NCI-H1092 treated with DMSO at 0.1 percent for 48 hours (cell line): ENCODE results near the gene POLA2.
"Not testable (repeated sequence)": the region's sequence is repeated elsewhere in the genome, so short reads cannot be mapped to it uniquely, and the experiment has no call there.

Experiments used
- DNase-seq: peaks from one replicate; lab custom pipeline; 2025; lab: John Stamatoyannopoulos, UW

POLA2 gene

GRCh38 chr11:65261591-65262380, at the start of gene POLA2:
POLA2 (plus strand) TSS chr11:65261962; CDS start chr11:65262293, 331 bp downstream.
- DNase-seq: peak; percentile 97

GRCh38 chr11:65212226-65212801, 49.4 kb upstream of the POLA2 start:
- DNase-seq: no peak

GRCh38 chr11:65213322-65214211, 48.2 kb upstream of the POLA2 start:
- no peak for DNase-seq

- no peak for DNase-seq
These were observed 47.4 kb upstream of the POLA2 start for GRCh38 chr11:65214212-65214845.

- DNase-seq: no peak
These were observed 46.2 kb upstream of the POLA2 start for GRCh38 chr11:65215441-65216076.

- no peak for DNase-seq
These were observed 44.9 kb upstream of the POLA2 start for GRCh38 chr11:65216830-65217229.

- no peak for DNase-seq
These were observed 44.0 kb upstream of the POLA2 start for GRCh38 chr11:65217441-65218423.

GRCh38 chr11:65218446-65218845, 43.3 kb upstream of the POLA2 start:
- DNase-seq: no peak

- DNase-seq: no peak
These were observed 41.9 kb upstream of the POLA2 start for GRCh38 chr11:65219930-65220213.

- DNase-seq: no peak
These were observed 40.7 kb upstream of the POLA2 start for GRCh38 chr11:65221026-65221425.

GRCh38 chr11:65223011-65223410, 38.8 kb upstream of the POLA2 start:
- no peak for DNase-seq

- no peak for DNase-seq
These were observed 36.9 kb upstream of the POLA2 start for GRCh38 chr11:65224930-65225278.

- DNase-seq: no peak
These were observed 36.3 kb upstream of the POLA2 start for GRCh38 chr11:65225279-65226102.

GRCh38 chr11:65226103-65226442, 35.7 kb upstream of the POLA2 start:
- no peak for DNase-seq

GRCh38 chr11:65227879-65228278, 33.9 kb upstream of the POLA2 start:
- no peak for DNase-seq

GRCh38 chr11:65236194-65237059, 25.3 kb upstream of the POLA2 start:
- no peak for DNase-seq

- DNase-seq: not testable (repeated sequence)
These were observed 23.5 kb upstream of the POLA2 start for GRCh38 chr11:65238302-65238701.

GRCh38 chr11:65241134-65241533, 20.6 kb upstream of the POLA2 start:
- no peak for DNase-seq

GRCh38 chr11:65241692-65242091, 20.1 kb upstream of the POLA2 start:
- DNase-seq: no peak
